ENCODE data around the gene KCNIP2.
A peak's percentile ranks its signal among the peaks of the same experiment; 100 is the strongest.
"Not testable (repeated sequence)": the region's sequence is repeated elsewhere in the genome, so short reads cannot be mapped to it uniquely, and the experiment has no call there.

KCNIP2 gene

DNA sequence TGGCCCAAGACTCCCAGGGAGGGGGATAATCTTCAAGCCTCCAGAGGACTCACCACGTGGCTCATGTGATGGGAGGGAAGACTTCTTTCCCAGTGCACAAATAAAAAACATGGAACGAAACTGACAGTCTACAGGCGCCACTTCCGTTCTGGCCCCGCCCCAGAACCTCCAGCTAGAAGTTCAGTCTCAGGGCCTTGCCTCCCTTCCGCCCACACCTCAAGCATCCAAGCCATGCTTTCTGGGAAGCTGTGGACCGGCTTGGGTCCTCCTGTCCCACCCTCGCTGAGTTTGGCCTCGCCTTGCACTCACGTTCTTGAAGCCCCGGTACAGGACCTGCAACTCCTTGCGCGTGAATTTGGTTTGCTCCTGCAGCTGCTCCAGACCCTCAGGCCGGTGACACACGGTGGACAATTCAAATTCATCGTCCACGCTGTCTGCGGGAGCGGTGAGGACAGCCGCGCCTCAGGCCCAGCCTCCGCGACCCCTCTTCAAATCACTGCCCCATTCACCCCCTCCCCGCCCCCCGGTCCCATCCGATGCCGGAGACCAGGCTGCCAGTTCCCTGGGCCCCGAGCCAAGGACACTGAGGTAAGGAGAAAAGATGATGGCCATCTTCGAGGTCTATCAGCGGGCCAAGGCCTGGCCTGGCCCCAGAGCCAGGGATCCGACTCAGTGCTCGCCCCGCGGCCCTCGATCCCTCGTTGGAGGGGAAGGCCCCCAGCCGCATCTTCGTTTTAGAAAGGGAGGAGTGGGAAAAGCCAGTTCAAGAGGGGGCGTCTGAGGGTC, 14.6 kb downstream of the KCNIP2 start:
- no peak for DNase-seq (ENCODE audit: low read depth, low spot score)

DNA sequence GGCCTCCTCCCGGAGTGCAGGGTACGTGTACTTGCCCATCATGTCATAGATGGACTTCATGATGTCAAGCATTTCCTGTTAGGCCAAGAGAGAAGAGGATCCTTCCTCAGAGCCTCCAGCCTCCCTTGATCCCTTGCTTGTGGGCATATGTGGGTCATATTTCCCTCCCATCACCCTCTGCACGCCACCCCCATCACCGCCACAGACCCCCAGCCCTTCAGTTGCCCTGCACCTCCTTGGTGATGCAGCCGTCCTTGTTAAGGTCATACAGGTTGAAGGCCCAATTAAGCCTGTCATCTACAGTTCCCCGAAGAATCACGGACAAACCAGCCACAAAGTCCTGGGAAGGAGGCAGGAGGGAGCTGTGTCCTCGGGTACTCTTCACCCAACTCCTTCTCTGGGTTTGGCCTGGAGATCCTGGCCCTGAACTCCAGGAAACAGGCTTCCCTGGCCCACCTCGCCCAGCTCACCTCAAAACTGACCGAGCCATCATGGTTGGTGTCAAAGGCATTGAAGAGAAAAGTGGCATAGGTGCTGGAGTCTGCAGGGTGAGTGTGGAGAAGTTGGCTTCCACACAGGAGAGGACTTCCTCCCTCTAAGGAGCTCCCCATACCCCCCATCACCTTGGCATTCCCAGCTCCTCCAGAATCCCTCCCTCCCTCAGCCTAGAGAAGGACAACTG, 15.5 kb downstream of the KCNIP2 start:
- no peak for DNase-seq (ENCODE audit: low read depth, low spot score)

DNA sequence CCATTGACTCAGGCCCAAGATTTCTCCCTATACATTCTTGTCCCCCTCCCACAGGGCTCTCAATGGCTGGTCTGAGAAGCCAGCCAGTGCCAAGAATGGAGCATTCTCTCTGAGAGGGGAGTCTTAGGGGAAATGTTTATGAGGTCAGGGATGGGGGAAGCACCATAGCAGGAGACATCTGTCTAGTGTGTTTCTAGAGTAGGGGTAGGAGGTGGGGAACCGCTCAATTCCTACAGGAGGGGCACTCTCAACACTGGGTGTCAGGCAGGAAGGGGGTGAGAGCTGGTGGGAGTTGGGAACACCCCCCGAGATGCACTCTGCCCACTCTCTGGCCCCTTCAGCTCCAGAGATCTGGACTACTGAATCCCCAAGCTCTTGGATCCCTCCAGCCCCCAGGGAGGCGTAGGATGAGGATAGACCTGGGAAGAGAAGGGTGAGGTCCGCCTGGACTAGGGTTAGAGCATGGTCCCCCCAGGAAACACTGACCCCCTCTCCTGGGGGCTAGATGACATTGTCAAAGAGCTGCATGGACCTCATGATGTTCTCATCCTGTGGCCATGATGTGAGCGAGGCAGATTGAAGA, 16.7 kb downstream of the KCNIP2 start:
- no peak for DNase-seq (ENCODE audit: low read depth, low spot score)

DNA sequence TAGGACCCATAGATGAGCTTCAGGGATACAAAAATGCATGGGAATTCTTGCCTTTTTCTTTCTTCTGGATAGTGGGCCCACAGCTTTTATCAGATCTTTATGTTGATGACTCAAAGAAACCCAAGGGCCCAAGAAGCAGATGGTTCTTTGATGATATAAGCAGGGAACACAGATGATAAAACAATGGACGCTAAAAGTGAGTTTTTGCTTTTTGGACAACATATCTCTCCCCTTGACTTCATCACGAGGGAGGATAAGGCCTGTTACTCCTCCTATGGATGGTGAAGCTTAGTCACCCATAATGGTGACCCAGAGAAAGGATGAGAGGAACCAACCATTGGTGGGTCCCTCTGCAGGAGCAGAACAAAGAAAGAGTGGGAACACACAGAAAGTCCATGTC, 18.9 kb downstream of the KCNIP2 start:
- DNase-seq (ENCODE audit: low read depth, low spot score), result no peak

- DNase-seq (ENCODE audit: low read depth, low spot score), result no peak
Observed at GRCh38 chr10:101818872-101819633, 24.5 kb downstream of the KCNIP2 start.

- peak; percentile 99 for DNase-seq (ENCODE audit: low read depth, low spot score)
Observed at GRCh38 chr10:101818119-101818871, 25.3 kb downstream of the KCNIP2 start, which contains the start of gene OGA. Gene OGA (minus strand): TSS chr10:101818444. CDS start chr10:101818022, 422 bp downstream.

DNA sequence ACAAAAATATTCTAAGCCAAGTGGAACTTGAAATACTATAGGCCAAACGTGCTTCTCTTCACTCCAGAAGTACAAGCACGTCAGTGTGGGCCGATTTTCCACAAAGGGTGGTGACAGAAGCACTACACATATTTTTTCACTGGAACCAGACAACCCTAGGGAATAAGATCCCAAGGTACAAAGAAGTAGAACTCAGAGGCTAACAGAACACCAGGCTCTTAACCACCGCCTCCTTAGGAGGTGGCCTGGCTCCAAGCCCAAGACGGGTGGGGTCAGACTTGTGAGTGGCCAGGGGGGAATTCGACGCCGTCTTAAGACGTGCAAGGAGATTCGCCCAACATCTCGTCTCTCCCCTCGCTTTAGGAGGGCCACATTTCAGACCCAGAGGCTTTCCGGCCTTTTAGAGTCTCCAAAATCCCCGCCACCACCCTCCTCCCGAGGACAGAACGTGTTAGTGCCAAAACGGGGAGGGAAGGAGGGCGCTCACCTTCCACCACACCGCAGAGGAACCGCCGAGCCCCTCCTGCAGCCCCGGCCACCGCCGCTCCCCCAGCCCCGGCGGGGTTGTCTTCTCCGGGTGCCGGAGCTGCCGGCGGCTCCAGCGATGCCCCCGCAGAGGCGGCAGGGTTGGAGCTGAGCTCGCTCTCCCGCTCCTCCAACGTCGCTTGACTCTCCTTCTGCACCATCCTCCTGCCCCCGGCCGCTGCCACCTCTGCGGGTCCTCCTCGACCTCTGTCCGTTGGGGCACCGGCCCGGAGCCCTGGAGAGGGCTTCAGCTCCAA, 26.1 kb downstream of the KCNIP2 start:
- DNase-seq (ENCODE audit: low read depth, low spot score), result peak; percentile 74

DNA sequence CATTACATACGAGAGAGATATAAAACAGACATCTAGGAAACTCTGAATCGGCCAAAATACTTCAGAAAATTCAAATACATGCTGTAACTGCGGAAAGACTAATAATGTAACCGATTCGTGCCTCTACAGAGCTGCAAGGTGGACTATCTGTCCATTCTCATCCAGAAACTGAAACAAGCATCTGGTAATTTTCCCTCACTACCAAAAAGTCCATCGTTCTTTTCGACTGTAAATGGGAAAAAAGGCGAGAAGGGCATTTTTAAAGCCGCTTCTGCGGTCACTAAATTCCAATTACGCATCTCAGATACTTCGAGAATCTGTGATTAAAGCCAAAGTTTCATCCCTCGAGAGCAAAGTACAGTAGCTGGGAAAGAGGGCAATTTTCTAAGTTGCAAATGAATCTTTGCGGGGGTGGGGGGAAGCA, 26.7 kb downstream of the KCNIP2 start:
- DNase-seq (ENCODE audit: low read depth, low spot score), result no peak

DNA sequence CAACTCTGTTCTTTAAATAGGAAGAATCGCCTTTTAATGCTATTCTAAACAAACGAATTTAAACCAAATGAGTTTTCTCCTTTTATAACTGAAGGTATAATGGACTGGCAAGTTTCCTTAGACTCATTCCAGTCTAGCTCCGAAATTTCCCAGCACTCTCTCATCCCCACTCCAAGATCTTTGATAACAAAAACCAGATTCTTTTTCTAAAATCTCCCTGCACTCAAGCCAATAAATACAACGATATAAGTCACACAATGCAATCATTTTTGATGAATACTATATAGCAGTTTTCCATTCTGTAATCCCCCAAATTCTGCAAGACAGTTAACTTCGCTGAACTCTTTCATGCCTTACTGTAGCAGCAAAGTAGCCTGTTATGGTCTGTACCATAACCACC, 27.2 kb downstream of the KCNIP2 start:
- DNase-seq (ENCODE audit: low read depth, low spot score), result no peak

DNA sequence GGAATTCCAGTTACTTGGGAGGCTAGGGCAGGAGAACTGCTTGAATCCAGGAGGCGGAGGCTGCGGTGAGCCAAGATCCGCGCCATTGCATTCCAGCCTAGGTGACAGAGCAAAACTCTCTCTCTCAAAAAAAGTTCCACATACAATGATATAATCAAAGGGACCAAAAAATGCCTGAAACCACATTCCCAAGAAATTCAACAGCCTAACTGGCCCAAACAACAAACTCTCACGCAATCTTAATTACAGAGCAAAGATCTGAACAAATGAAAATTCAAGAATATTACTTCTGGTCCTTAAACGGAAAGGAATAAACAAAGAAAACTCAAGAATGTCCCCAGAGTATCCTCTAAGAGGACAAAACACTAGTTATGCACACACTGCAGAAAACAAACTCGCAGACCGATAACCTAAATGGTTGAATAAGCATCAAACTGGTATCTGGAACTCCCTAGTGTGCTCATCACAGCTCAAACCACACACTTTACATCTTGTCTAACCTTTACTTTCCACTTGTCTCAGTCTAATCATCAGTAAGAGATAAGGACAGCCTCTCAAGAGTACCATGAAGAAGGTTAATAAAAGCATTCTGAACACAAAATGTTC, 29.0 kb downstream of the KCNIP2 start:
- no peak for DNase-seq (ENCODE audit: low read depth, low spot score)

GRCh38 chr10:101812606-101813005, 31.0 kb downstream of the KCNIP2 start:
- DNase-seq (ENCODE audit: low read depth, low spot score), result no peak

GRCh38 chr10:101807158-101807557, 36.4 kb downstream of the KCNIP2 start:
- no peak for DNase-seq (ENCODE audit: low read depth, low spot score)

DNA sequence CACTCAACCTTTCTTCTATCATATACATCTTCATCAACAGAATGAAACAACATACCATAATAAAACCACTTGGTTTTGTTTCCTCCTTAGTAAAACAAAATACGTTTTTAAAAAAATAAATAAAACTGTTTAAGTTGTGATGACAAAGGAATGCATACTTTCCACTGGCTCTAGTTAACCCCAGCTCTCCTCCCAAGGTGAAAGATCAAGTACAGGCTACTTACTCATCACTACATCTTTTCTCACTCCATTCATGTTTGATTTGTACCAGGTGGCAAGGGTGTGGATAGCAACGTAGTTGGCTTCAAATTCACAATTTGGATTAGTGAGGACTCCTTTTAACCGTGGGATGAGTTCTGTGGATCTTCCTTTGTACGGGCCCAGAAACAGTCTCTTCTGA, 40.1 kb downstream of the KCNIP2 start:
- DNase-seq (ENCODE audit: low read depth, low spot score), result no peak

GRCh38 chr10:101797403-101798059, 46.1 kb downstream of the KCNIP2 start:
- DNase-seq (ENCODE audit: low read depth, low spot score), result no peak

- DNase-seq (ENCODE audit: low read depth, low spot score), result no peak
Observed at GRCh38 chr10:101793526-101793925, 50.1 kb downstream of the KCNIP2 start.

DNA sequence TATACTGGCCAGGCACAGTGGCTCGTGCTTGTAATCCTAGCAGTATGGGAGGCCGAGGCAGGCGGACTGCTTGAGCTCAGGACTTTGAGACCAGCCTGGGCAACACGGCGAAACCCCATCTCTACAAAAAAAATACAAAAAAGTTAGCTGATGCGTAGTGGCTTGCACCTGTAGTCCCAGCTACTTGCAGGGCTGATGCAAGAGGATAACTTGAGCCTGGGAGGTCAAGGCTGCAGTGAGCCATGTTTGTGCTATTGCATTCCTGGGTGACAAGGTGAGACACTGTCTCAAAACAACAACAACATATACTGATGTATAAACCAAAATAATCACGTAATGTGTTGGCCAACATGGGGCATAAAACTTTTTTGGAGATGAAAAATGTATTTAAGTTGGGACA, 53.9 kb downstream of the KCNIP2 start:
- no peak for DNase-seq (ENCODE audit: low read depth, low spot score)

GRCh38 chr10:101789231-101789630, 54.4 kb downstream of the KCNIP2 start:
- not testable (repeated sequence) for DNase-seq (ENCODE audit: low read depth, low spot score)

GRCh38 chr10:101785801-101786200, 57.8 kb downstream of the KCNIP2 start:
- DNase-seq (ENCODE audit: low read depth, low spot score), result no peak

DNA sequence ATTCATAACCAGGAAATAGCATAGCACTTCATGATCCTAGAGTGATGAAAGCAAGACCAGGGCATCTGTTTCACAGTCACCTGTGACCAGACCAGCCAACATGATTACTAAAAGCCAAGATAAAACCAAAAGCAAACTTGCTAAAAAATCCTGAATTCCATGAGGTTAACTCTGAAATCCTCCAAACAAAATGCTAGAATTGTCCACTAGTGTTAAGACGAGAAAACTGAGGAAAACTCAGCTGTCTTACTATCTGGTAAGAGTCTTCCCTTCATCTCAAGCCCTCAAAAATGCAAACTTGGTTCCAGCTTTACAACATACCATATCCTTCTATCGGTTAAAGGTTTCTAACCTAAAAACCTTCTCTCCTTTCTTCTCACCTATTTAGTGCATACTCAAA, 59.0 kb downstream of the KCNIP2 start:
- DNase-seq (ENCODE audit: low read depth, low spot score), result no peak

GRCh38 chr10:101783736-101784118, 59.9 kb downstream of the KCNIP2 start:
- DNase-seq (ENCODE audit: low read depth, low spot score), result no peak

Measured in brain pericyte (primary cell).